Measurements from ENCODE around the gene CPNE2.
"Not testable (repeated sequence)": the region's sequence is repeated elsewhere in the genome, so short reads cannot be mapped to it uniquely, and the experiment has no call there.

CPNE2 gene

DNA sequence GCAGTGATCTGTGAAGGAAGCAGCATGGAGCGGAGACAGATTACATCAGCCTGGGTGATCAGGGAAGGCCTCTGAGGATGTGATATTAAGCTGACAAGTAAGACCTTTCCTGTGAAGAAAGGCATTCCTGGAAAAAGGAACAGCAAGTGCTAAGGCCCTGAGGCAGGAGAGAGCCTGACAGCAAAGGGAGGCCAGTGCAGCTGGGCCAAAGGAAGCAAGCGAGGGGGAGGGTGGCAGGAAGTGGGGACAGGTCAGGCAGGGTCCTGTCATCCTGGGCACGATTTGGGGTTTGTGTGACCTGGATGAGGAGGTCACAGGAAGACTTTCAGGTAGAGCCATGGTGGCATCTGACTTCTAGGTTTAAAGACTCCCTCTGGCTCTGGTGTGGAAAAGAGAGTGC lies 12.3 kb downstream of the CPNE2 start:
- H3K4me1 ChIP-seq = peaks cover 0 to 6% (median 0%) of the 10 kb centered on the region in 4 donors
- H3K27ac ChIP-seq = no peak overlapping the region
- TF ChIP-seq CTCF (IDR thresholded peaks at IDR 0.05) = no peak
- H3K9me3 ChIP-seq = no peaks in the 10 kb centered on the region
- no peak overlapping the region for H3K4me3 ChIP-seq
- no peaks in the 10 kb centered on the region for H3K27me3 ChIP-seq
- H3K36me3 ChIP-seq = no peaks in the 10 kb centered on the region
- no peak for DNase-seq
- intact Hi-C loops (cut with DNase I; ENCODE audit: low total_unique reads) = loop anchor here (10.0 kb wide), 1 partner anchor 1090 kb away; the partner anchor contains the start of gene CSNK2A2

GRCh38 chr16:57105184-57105583 lies 12.8 kb downstream of the CPNE2 start:
- no peak overlapping the region for H3K27ac ChIP-seq
- H3K27me3 ChIP-seq = no peaks in the 10 kb centered on the region
- no peak for TF ChIP-seq CTCF (IDR thresholded peaks at IDR 0.05)
- no peaks in the 10 kb centered on the region for H3K9me3 ChIP-seq
- peaks cover 0 to 1% (median 0%) of the 10 kb centered on the region in 4 donors for H3K4me1 ChIP-seq
- intact Hi-C loops (cut with DNase I; ENCODE audit: low total_unique reads) = loop anchor here (10.0 kb wide), 1 partner anchor 1090 kb away; the partner anchor contains the start of gene CSNK2A2
- H3K4me3 ChIP-seq = no peak overlapping the region
- H3K36me3 ChIP-seq = no peaks in the 10 kb centered on the region
- DNase-seq = no peak

DNA sequence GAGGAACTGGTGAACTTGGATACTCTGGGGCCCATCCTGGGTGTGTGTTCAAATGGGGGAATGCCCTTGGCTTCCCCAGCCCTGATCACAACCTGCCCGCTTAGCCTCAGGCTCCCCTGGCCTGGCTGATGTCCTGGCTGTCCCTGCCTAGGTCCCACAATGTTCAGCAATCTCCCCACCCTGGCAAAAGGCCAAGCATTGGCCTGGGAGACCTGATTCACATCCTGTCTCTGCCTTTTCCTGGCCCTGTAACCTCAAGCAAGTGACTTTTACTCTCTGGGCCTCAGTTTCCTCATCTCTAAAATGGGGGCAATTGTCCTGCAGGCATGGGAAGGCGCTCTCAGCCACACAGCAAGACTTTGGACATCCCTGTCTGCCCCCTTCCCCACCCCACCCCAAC lies 14.4 kb downstream of the CPNE2 start:
- Histone ChIP-seq H3K27ac (no peak overlapping the region), H3K4me1 (peaks cover 0 to 4% (median 0%) of the 10 kb centered on the region in 4 donors)

GRCh38 chr16:57107321-57107922 lies 15.0 kb downstream of the CPNE2 start:
- no peak for DNase-seq
- no peak for TF ChIP-seq CTCF (IDR thresholded peaks at IDR 0.05)
- Histone ChIP-seq H3K4me1 (peaks cover 0 to 10% (median 5%) of the 10 kb centered on the region in 4 donors), H3K27me3 (no peaks in the 10 kb centered on the region), H3K36me3 (no peaks in the 10 kb centered on the region), H3K27ac (no peak overlapping the region), H3K9me3 (no peaks in the 10 kb centered on the region), H3K4me3 (no peak overlapping the region)
- intact Hi-C loops (cut with DNase I; ENCODE audit: low total_unique reads) = loop anchor here (10.0 kb wide), 1 partner anchor 1087 kb away; the partner anchor contains the start of gene CSNK2A2

More for the DNA sequence above, 14.4 kb downstream of the CPNE2 start:
- no peak for DNase-seq
- H3K9me3 ChIP-seq = no peaks in the 10 kb centered on the region
- H3K4me3 ChIP-seq = no peak overlapping the region
- no peaks in the 10 kb centered on the region for H3K27me3 ChIP-seq
- intact Hi-C loops (cut with DNase I; ENCODE audit: low total_unique reads) = loop anchor here (10.0 kb wide), 1 partner anchor 1088 kb away; the partner anchor contains the start of gene CSNK2A2
- no peak for TF ChIP-seq CTCF (IDR thresholded peaks at IDR 0.05)
- H3K36me3 ChIP-seq = no peaks in the 10 kb centered on the region

DNA sequence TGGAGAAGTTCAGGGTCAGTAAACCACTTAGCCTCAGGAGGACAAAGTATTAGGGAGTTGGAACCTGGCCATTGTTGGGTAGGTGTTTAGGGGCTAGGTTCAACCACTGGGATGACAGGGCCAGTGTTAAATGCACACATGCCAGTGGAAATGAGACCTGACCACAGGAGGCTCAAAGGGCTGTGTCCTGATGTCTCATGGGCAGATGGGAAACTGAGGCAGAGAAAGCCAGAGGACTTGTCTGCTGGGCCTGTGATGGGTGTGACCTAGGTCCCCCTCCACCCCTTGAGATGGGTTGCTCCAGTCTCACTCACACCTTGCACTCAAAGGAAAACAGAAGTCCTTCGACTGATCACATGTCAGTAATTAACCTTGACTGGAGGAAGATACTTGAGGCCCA lies 16.0 kb downstream of the CPNE2 start:
- no peak for TF ChIP-seq CTCF (IDR thresholded peaks at IDR 0.05)
- H3K36me3 ChIP-seq = peaks cover 0 to 3% (median 0%) of the 10 kb centered on the region in 3 donors
- H3K27ac ChIP-seq = no peak overlapping the region
- intact Hi-C loops (cut with DNase I; ENCODE audit: low total_unique reads) = loop anchor here (10.0 kb wide), 1 partner anchor 1086 kb away; the partner anchor contains the start of gene CSNK2A2
- H3K27me3 ChIP-seq = no peaks in the 10 kb centered on the region
- H3K4me1 ChIP-seq = peaks cover 0 to 20% (median 14%) of the 10 kb centered on the region in 4 donors
- no peak for DNase-seq
- no peak overlapping the region for H3K4me3 ChIP-seq
- no peaks in the 10 kb centered on the region for H3K9me3 ChIP-seq

GRCh38 chr16:57109259-57110105 lies 17.1 kb downstream of the CPNE2 start:
- H3K36me3 ChIP-seq, H3K4me3 ChIP-seq, H3K27me3 ChIP-seq, H3K9me3 ChIP-seq, DNase-seq, H3K27ac ChIP-seq: not testable (repeated sequence)
- H3K4me1 ChIP-seq = peaks cover 0 to 25% (median 15%) of the 10 kb centered on the region in 4 donors
- intact Hi-C loops (cut with DNase I; ENCODE audit: low total_unique reads) = loop anchor here (10.0 kb wide), 1 partner anchor 1085 kb away; the partner anchor contains the start of gene CSNK2A2

Measured in tibial artery (tissue), 4 donors.